ENCODE results near the gene HSFX4. TPM values are rescaled to one million over a fixed set of nuclear protein-coding genes. Genes with fewer than 3 reads are reported as not detected.
"Not testable (repeated sequence)": the region's sequence is repeated elsewhere in the genome, so short reads cannot be mapped to it uniquely, and the experiment has no call there.

Gene HSFX4
- total RNA-seq, 5 donors from 2014 or later (not counting 1 experiment from before 2014, with no cell fraction given) = not detected

- DNase-seq = peak in 2 of 35 experiments; percentile 1 to 3
- H3K4me1 ChIP-seq (ENCODE audit: control insufficient read depth in 1 of 2, extremely low read depth in 1 of 2, insufficient read depth in 2 of 2, low read length in 2 of 2) = peaks cover 0 to 13% of the 10 kb centered on the region in 2 experiments
- not testable (repeated sequence) for H3K36me3 ChIP-seq (ENCODE audit: control insufficient read depth in 2 of 2, extremely low read depth in 1 of 2, insufficient read depth in 1 of 2, low read length in 1 of 2); H3K27me3 ChIP-seq (replicated peaks in 1 of 2; ENCODE audit: control insufficient read depth in 2 of 2, extremely low read depth in 1 of 2, insufficient read depth in 2 of 2, low read length in 1 of 2); ATAC-seq (replicated peaks in 1 of 4); H3K9me3 ChIP-seq; H3K9me3 Mint-ChIP-seq; H3K27me3 Mint-ChIP-seq; H3K36me3 Mint-ChIP-seq
- ChIA-PET CTCF (interaction anchor here in 1 of 2 donors (3.2 kb wide), 1 partner anchor 397 kb away, joined by 64 read pairs; the partner anchor contains the start of gene EOLA1), POLR2A (interaction anchor here in 1 of 2 donors (3.7 kb wide), 1 partner anchor 397 kb away, joined by 91 read pairs; the partner anchor contains the start of gene EOLA1)
- Mint-ChIP-seq H3K4me3 (peak overlapping the region; percentile 91 to 93 (median 92)), H3K27ac (peak overlapping the region; percentile 78 to 100), H3K4me1 (peaks cover 7 to 10% (median 9%) of the 10 kb centered on the region in 3 donors)
- H3K4me3 ChIP-seq (ENCODE audit: control insufficient read depth in 1 of 2, extremely low read depth in 1 of 2, low read length in 1 of 2) = peak overlapping the region in 1 of 2 donors; percentile 92
- H3K27ac ChIP-seq (ENCODE audit: low read length) = peak overlapping the region; percentile 98
- WGBS (ENCODE audit: insufficient coverage) = no CpG with 5 or more reads among the region's 5 CpGs
Measured at GRCh38 chrX:149937328-149937727, 8.0 kb downstream of the HSFX4 start.

- CTCF ChIA-PET = interaction anchor here in 1 of 2 donors (0.6 to 3.2 kb wide), 4 partner anchors 66 to 630 kb away, joined by 3 to 64 read pairs (median 4); partner anchors contain the start of genes EOLA1 and MTM1
- no peaks in the 10 kb centered on the region for H3K27me3 Mint-ChIP-seq
Measured at GRCh38 chrX:149937871-149938426, 8.6 kb downstream of the HSFX4 start.

GRCh38 chrX:149938427-149938880 lies 9.1 kb downstream of the HSFX4 start, which contains the start of gene EOLA2:
Gene EOLA2, minus strand, starts transcription at chrX:149938491. Its CDS starts 4,617 bp downstream, at chrX:149933874.
- Histone ChIP-seq H3K4me1 (ENCODE audit: control insufficient read depth in 1 of 2, extremely low read depth in 1 of 2, insufficient read depth in 2 of 2, low read length in 2 of 2) (peaks cover 0 to 13% of the 10 kb centered on the region in 2 experiments), H3K27me3 (replicated peaks in 1 of 2; ENCODE audit: control insufficient read depth in 2 of 2, extremely low read depth in 1 of 2, insufficient read depth in 2 of 2, low read length in 1 of 2) (no peaks in the 10 kb centered on the region), H3K9me3 (no peaks in the 10 kb centered on the region), H3K27ac (ENCODE audit: low read length) (peak within 1 kb of the TSS; percentile 98), H3K4me3 (ENCODE audit: control insufficient read depth in 1 of 2, extremely low read depth in 1 of 2, low read length in 1 of 2) (peak within 1 kb of the TSS; percentile 50 to 92), H3K36me3 (ENCODE audit: control insufficient read depth in 2 of 2, extremely low read depth in 1 of 2, insufficient read depth in 1 of 2, low read length in 1 of 2) (no peaks in the 10 kb centered on the region)
- ATAC-seq (replicated peaks in 1 of 4) (peak; percentile 54 to 66 (median 58)), DNase-seq (peak; percentile 82 to 97 (median 92))
- Mint-ChIP-seq H3K27me3 (no peaks in the 10 kb centered on the region), H3K36me3 (peaks cover 4% of the 10 kb centered on the region), H3K27ac (peak within 1 kb of the TSS; percentile 99 to 100), H3K4me1 (peaks cover 7 to 10% (median 9%) of the 10 kb centered on the region in 3 donors), H3K4me3 (peak within 1 kb of the TSS; percentile 91 to 93 (median 92)), H3K9me3 (no peaks in the 10 kb centered on the region)
- ChIA-PET CTCF (interaction anchor here in 1 of 2 donors (0.6 to 3.2 kb wide), 5 partner anchors 67 to 630 kb away, joined by 3 to 64 read pairs (median 3); partner anchors contain the start of genes EOLA1 and MTM1), POLR2A (interaction anchor here (0.5 to 3.7 kb wide), 8 partner anchors 109 to 1888 kb away, joined by 3 to 91 read pairs (median 3); partner anchors contain the start of gene EOLA1 (in 1 of the 2))
- WGBS (ENCODE audit: insufficient coverage) = 0% methylated on average over 13 of the region's 39 CpGs

More at GRCh38 chrX:149937871-149938426, 8.6 kb downstream of the HSFX4 start:
- peak overlapping the region; percentile 98 for H3K27ac ChIP-seq (ENCODE audit: low read length)
- Mint-ChIP-seq H3K4me3 (peak overlapping the region; percentile 91 to 93 (median 92)), H3K36me3 (peaks cover 4% of the 10 kb centered on the region), H3K4me1 (peaks cover 7 to 10% (median 9%) of the 10 kb centered on the region in 3 donors), H3K27ac (peak overlapping the region; percentile 99 to 100), H3K9me3 (no peaks in the 10 kb centered on the region)
- H3K36me3 ChIP-seq (ENCODE audit: control insufficient read depth in 2 of 2, extremely low read depth in 1 of 2, insufficient read depth in 1 of 2, low read length in 1 of 2) = no peaks in the 10 kb centered on the region
- under 1% methylated on average over 34 of the region's 46 CpGs for WGBS (ENCODE audit: insufficient coverage)
- POLR2A ChIA-PET = interaction anchor here (0.5 to 3.7 kb wide), 6 partner anchors 108 to 1888 kb away, joined by 3 to 91 read pairs (median 3); partner anchors contain the start of gene EOLA1 (in 1 of the 2)
- H3K4me1 ChIP-seq (ENCODE audit: control insufficient read depth in 1 of 2, extremely low read depth in 1 of 2, insufficient read depth in 2 of 2, low read length in 2 of 2) = peaks cover 0 to 13% of the 10 kb centered on the region in 2 experiments
- DNase-seq (peak in 26 of 35 experiments; percentile 1 to 44 (median 16)), ATAC-seq (replicated peaks in 1 of 4) (no peak)
- H3K9me3 ChIP-seq = no peaks in the 10 kb centered on the region
- no peaks in the 10 kb centered on the region for H3K27me3 ChIP-seq (replicated peaks in 1 of 2; ENCODE audit: control insufficient read depth in 2 of 2, extremely low read depth in 1 of 2, insufficient read depth in 2 of 2, low read length in 1 of 2)
- peak overlapping the region; percentile 50 to 92 for H3K4me3 ChIP-seq (ENCODE audit: control insufficient read depth in 1 of 2, extremely low read depth in 1 of 2, low read length in 1 of 2)

GRCh38 chrX:149938881-149939654 lies 9.7 kb downstream of the HSFX4 start:
- ChIA-PET CTCF (interaction anchor here (0.6 to 3.2 kb wide), 11 partner anchors 67 to 777 kb away, joined by 3 to 64 read pairs (median 4); partner anchors contain the start of genes EOLA1 (in 1 of the 2), MTM1 (in 1 of the 2) and MTMR1 (in 1 of the 2)), POLR2A (interaction anchor here (0.5 to 3.7 kb wide), 12 partner anchors 109 to 1889 kb away, joined by 3 to 91 read pairs (median 3); partner anchors contain the start of gene EOLA1 (in 1 of the 2))
- Mint-ChIP-seq H3K9me3 (no peaks in the 10 kb centered on the region), H3K4me3 (peak overlapping the region; percentile 21 to 92 (median 28)), H3K27me3 (no peaks in the 10 kb centered on the region), H3K4me1 (peaks cover 7 to 10% (median 9%) of the 10 kb centered on the region in 3 donors), H3K27ac (no peak overlapping the region), H3K36me3 (peaks cover 4% of the 10 kb centered on the region)
- DNase-seq = peak; percentile 70 to 92 (median 87)
- H3K27me3 ChIP-seq (replicated peaks in 1 of 2; ENCODE audit: control insufficient read depth in 2 of 2, extremely low read depth in 1 of 2, insufficient read depth in 2 of 2, low read length in 1 of 2) = no peaks in the 10 kb centered on the region
- peak overlapping the region; percentile 98 for H3K27ac ChIP-seq (ENCODE audit: low read length)
- peak; percentile 8 to 48 (median 32) for ATAC-seq (replicated peaks in 1 of 4)
- no peaks in the 10 kb centered on the region for H3K9me3 ChIP-seq
- H3K4me1 ChIP-seq (ENCODE audit: control insufficient read depth in 1 of 2, extremely low read depth in 1 of 2, insufficient read depth in 2 of 2, low read length in 2 of 2) = peaks cover 0 to 13% of the 10 kb centered on the region in 2 experiments
- 0% methylated on average over 1 of the region's 50 CpGs for WGBS (ENCODE audit: insufficient coverage)
- H3K36me3 ChIP-seq (ENCODE audit: control insufficient read depth in 2 of 2, extremely low read depth in 1 of 2, insufficient read depth in 1 of 2, low read length in 1 of 2) = no peaks in the 10 kb centered on the region
- H3K4me3 ChIP-seq (ENCODE audit: control insufficient read depth in 1 of 2, extremely low read depth in 1 of 2, low read length in 1 of 2) = peak overlapping the region in 1 of 2 donors; percentile 92

GRCh38 chrX:149939655-149939904 lies 10.2 kb downstream of the HSFX4 start:
- ChIA-PET CTCF (interaction anchor here (0.6 to 3.2 kb wide), 11 partner anchors 10 to 753 kb away, joined by 3 to 64 read pairs (median 4); partner anchors contain the start of genes EOLA1 (in 1 of the 2), MTM1 (in 1 of the 2) and MTMR1 (in 1 of the 2)), POLR2A (interaction anchor here (0.6 to 3.7 kb wide), 8 partner anchors 11 to 753 kb away, joined by 3 to 91 read pairs (median 4); partner anchors contain the start of gene EOLA1 (in 1 of the 2))
- no peaks in the 10 kb centered on the region for H3K9me3 ChIP-seq
- 0% methylated on average over 11 of the region's 17 CpGs for WGBS (ENCODE audit: insufficient coverage)
- peak overlapping the region; percentile 70 for H3K27ac ChIP-seq (ENCODE audit: low read length)
- H3K4me1 ChIP-seq (ENCODE audit: control insufficient read depth in 1 of 2, extremely low read depth in 1 of 2, insufficient read depth in 2 of 2, low read length in 2 of 2) = peaks cover 0 to 13% of the 10 kb centered on the region in 2 experiments
- ATAC-seq (replicated peaks in 1 of 4) = peak in 2 of 4 experiments; percentile 34 to 43
- H3K4me3 ChIP-seq (ENCODE audit: control insufficient read depth in 1 of 2, extremely low read depth in 1 of 2, low read length in 1 of 2) = peak overlapping the region; percentile 57 to 70
- no peaks in the 10 kb centered on the region for H3K27me3 ChIP-seq (replicated peaks in 1 of 2; ENCODE audit: control insufficient read depth in 2 of 2, extremely low read depth in 1 of 2, insufficient read depth in 2 of 2, low read length in 1 of 2)
- Mint-ChIP-seq H3K4me1 (peaks cover 7 to 10% (median 9%) of the 10 kb centered on the region in 3 donors), H3K27ac (peak overlapping the region; percentile 91 to 95), H3K27me3 (no peaks in the 10 kb centered on the region), H3K36me3 (peaks cover 1% of the 10 kb centered on the region), H3K9me3 (no peaks in the 10 kb centered on the region), H3K4me3 (peak overlapping the region; percentile 83 to 92 (median 85))
- no peak for DNase-seq
- no peaks in the 10 kb centered on the region for H3K36me3 ChIP-seq (ENCODE audit: control insufficient read depth in 2 of 2, extremely low read depth in 1 of 2, insufficient read depth in 1 of 2, low read length in 1 of 2)

All from T-cell (primary cell).